ENCODE results near the gene PKDCC. TPM values are rescaled to one million over a fixed set of nuclear protein-coding genes. Genes with fewer than 3 reads are reported as not detected.

The PKDCC gene
- polyA plus RNA-seq, 2 donors: 3.7 to 6.2 TPM

GRCh38 chr2:42010743-42011298 lies 37.0 kb upstream of the PKDCC start:
- H3K4me1 ChIP-seq (ENCODE audit: control insufficient read depth in 2 of 2, insufficient read depth in 2 of 2, low read length in 1 of 2): peaks cover 0 to 3% of the 10 kb centered on the region in 2 donors
- H3K36me3 ChIP-seq (ENCODE audit: control insufficient read depth in 2 of 2, insufficient read depth in 2 of 2, low read length in 1 of 2): no peaks in the 10 kb centered on the region
- no peak overlapping the region for H3K4me3 ChIP-seq (ENCODE audit: low read depth in 1 of 2, low read length in 2 of 2)
- H3K27ac ChIP-seq (ENCODE audit: low read depth in 2 of 2, low read length in 1 of 2): no peak overlapping the region
- WGBS, 2 donors: 85 to 92% methylated on average over 11 of the region's 11 CpGs
- no peaks in the 10 kb centered on the region for H3K9me3 ChIP-seq (ENCODE audit: control insufficient read depth in 2 of 2, insufficient read depth in 1 of 2, low read depth in 1 of 2, low read length in 1 of 2)
- H3K27me3 ChIP-seq (ENCODE audit: control insufficient read depth in 1 of 2, insufficient read depth in 2 of 2, low read length in 2 of 2): no peaks in the 10 kb centered on the region

GRCh38 chr2:42012137-42012536 lies 35.7 kb upstream of the PKDCC start:
- H3K4me3 ChIP-seq (ENCODE audit: low read depth in 1 of 2, low read length in 2 of 2): no peak overlapping the region
- 55 to 68% methylated on average over 1 of the region's 1 CpG for WGBS, 2 donors
- H3K27ac ChIP-seq (ENCODE audit: low read depth in 2 of 2, low read length in 1 of 2): no peak overlapping the region
- H3K27me3 ChIP-seq (ENCODE audit: control insufficient read depth in 1 of 2, insufficient read depth in 2 of 2, low read length in 2 of 2): no peaks in the 10 kb centered on the region
- no peaks in the 10 kb centered on the region for H3K9me3 ChIP-seq (ENCODE audit: control insufficient read depth in 2 of 2, insufficient read depth in 1 of 2, low read depth in 1 of 2, low read length in 1 of 2)
- H3K36me3 ChIP-seq (ENCODE audit: control insufficient read depth in 2 of 2, insufficient read depth in 2 of 2, low read length in 1 of 2): no peaks in the 10 kb centered on the region
- H3K4me1 ChIP-seq (ENCODE audit: control insufficient read depth in 2 of 2, insufficient read depth in 2 of 2, low read length in 1 of 2): peaks cover 0 to 3% of the 10 kb centered on the region in 2 donors

GRCh38 chr2:42012651-42013050 lies 35.2 kb upstream of the PKDCC start:
- H3K36me3 ChIP-seq (ENCODE audit: control insufficient read depth in 2 of 2, insufficient read depth in 2 of 2, low read length in 1 of 2): no peaks in the 10 kb centered on the region
- no peak overlapping the region for H3K4me3 ChIP-seq (ENCODE audit: low read depth in 1 of 2, low read length in 2 of 2)

GRCh38 chr2:42013409-42013808 lies 34.4 kb upstream of the PKDCC start:
- Histone ChIP-seq H3K27ac (ENCODE audit: low read depth in 2 of 2, low read length in 1 of 2) (no peak overlapping the region), H3K36me3 (ENCODE audit: control insufficient read depth in 2 of 2, insufficient read depth in 2 of 2, low read length in 1 of 2) (no peaks in the 10 kb centered on the region), H3K27me3 (ENCODE audit: control insufficient read depth in 1 of 2, insufficient read depth in 2 of 2, low read length in 2 of 2) (no peaks in the 10 kb centered on the region), H3K4me3 (ENCODE audit: low read depth in 1 of 2, low read length in 2 of 2) (no peak overlapping the region), H3K4me1 (ENCODE audit: control insufficient read depth in 2 of 2, insufficient read depth in 2 of 2, low read length in 1 of 2) (peaks cover 0 to 3% of the 10 kb centered on the region in 2 donors), H3K9me3 (ENCODE audit: control insufficient read depth in 2 of 2, insufficient read depth in 1 of 2, low read depth in 1 of 2, low read length in 1 of 2) (no peaks in the 10 kb centered on the region)
- 73 to 77% methylated on average over 2 of the region's 2 CpGs for WGBS, 2 donors

More at GRCh38 chr2:42012651-42013050, 35.2 kb upstream of the PKDCC start:
- peaks cover 0 to 3% of the 10 kb centered on the region in 2 donors for H3K4me1 ChIP-seq (ENCODE audit: control insufficient read depth in 2 of 2, insufficient read depth in 2 of 2, low read length in 1 of 2)
- no peaks in the 10 kb centered on the region for H3K9me3 ChIP-seq (ENCODE audit: control insufficient read depth in 2 of 2, insufficient read depth in 1 of 2, low read depth in 1 of 2, low read length in 1 of 2)
- no peaks in the 10 kb centered on the region for H3K27me3 ChIP-seq (ENCODE audit: control insufficient read depth in 1 of 2, insufficient read depth in 2 of 2, low read length in 2 of 2)
- H3K27ac ChIP-seq (ENCODE audit: low read depth in 2 of 2, low read length in 1 of 2): no peak overlapping the region

- Histone ChIP-seq H3K4me1 (ENCODE audit: control insufficient read depth in 2 of 2, insufficient read depth in 2 of 2, low read length in 1 of 2) (no peaks in the 10 kb centered on the region), H3K4me3 (ENCODE audit: low read depth in 1 of 2, low read length in 2 of 2) (no peak overlapping the region), H3K27ac (ENCODE audit: low read depth in 2 of 2, low read length in 1 of 2) (no peak overlapping the region), H3K9me3 (ENCODE audit: control insufficient read depth in 2 of 2, insufficient read depth in 1 of 2, low read depth in 1 of 2, low read length in 1 of 2) (no peaks in the 10 kb centered on the region), H3K36me3 (ENCODE audit: control insufficient read depth in 2 of 2, insufficient read depth in 2 of 2, low read length in 1 of 2) (no peaks in the 10 kb centered on the region), H3K27me3 (ENCODE audit: control insufficient read depth in 1 of 2, insufficient read depth in 2 of 2, low read length in 2 of 2) (no peaks in the 10 kb centered on the region)
- 59 to 61% methylated on average over 4 of the region's 4 CpGs for WGBS, 2 donors
Observed at GRCh38 chr2:42021464-42021863, 26.4 kb upstream of the PKDCC start.

- Histone ChIP-seq H3K27me3 (ENCODE audit: control insufficient read depth in 1 of 2, insufficient read depth in 2 of 2, low read length in 2 of 2) (no peaks in the 10 kb centered on the region), H3K36me3 (ENCODE audit: control insufficient read depth in 2 of 2, insufficient read depth in 2 of 2, low read length in 1 of 2) (no peaks in the 10 kb centered on the region), H3K27ac (ENCODE audit: low read depth in 2 of 2, low read length in 1 of 2) (no peak overlapping the region), H3K4me1 (ENCODE audit: control insufficient read depth in 2 of 2, insufficient read depth in 2 of 2, low read length in 1 of 2) (no peaks in the 10 kb centered on the region), H3K4me3 (ENCODE audit: low read depth in 1 of 2, low read length in 2 of 2) (no peak overlapping the region), H3K9me3 (ENCODE audit: control insufficient read depth in 2 of 2, insufficient read depth in 1 of 2, low read depth in 1 of 2, low read length in 1 of 2) (no peaks in the 10 kb centered on the region)
- WGBS, 2 donors: 69 to 71% methylated on average over 3 of the region's 3 CpGs
Observed at GRCh38 chr2:42025151-42025582, 22.7 kb upstream of the PKDCC start.

- Histone ChIP-seq H3K27me3 (ENCODE audit: control insufficient read depth in 1 of 2, insufficient read depth in 2 of 2, low read length in 2 of 2) (no peaks in the 10 kb centered on the region), H3K36me3 (ENCODE audit: control insufficient read depth in 2 of 2, insufficient read depth in 2 of 2, low read length in 1 of 2) (no peaks in the 10 kb centered on the region), H3K4me3 (ENCODE audit: low read depth in 1 of 2, low read length in 2 of 2) (no peak overlapping the region), H3K4me1 (ENCODE audit: control insufficient read depth in 2 of 2, insufficient read depth in 2 of 2, low read length in 1 of 2) (no peaks in the 10 kb centered on the region), H3K9me3 (ENCODE audit: control insufficient read depth in 2 of 2, insufficient read depth in 1 of 2, low read depth in 1 of 2, low read length in 1 of 2) (no peaks in the 10 kb centered on the region), H3K27ac (ENCODE audit: low read depth in 2 of 2, low read length in 1 of 2) (no peak overlapping the region)
- WGBS, 2 donors: 89 to 90% methylated on average over 5 of the region's 5 CpGs
Observed at GRCh38 chr2:42026272-42026671, 21.5 kb upstream of the PKDCC start.

- no peak overlapping the region for H3K4me3 ChIP-seq (ENCODE audit: low read depth in 1 of 2, low read length in 2 of 2)
- WGBS, 2 donors: 79 to 80% methylated on average over 8 of the region's 8 CpGs
- H3K27me3 ChIP-seq (ENCODE audit: control insufficient read depth in 1 of 2, insufficient read depth in 2 of 2, low read length in 2 of 2): no peaks in the 10 kb centered on the region
Observed at GRCh38 chr2:42028571-42029148, 19.2 kb upstream of the PKDCC start.

GRCh38 chr2:42029171-42029570 lies 18.6 kb upstream of the PKDCC start:
- Histone ChIP-seq H3K4me1 (ENCODE audit: control insufficient read depth in 2 of 2, insufficient read depth in 2 of 2, low read length in 1 of 2) (no peaks in the 10 kb centered on the region), H3K27me3 (ENCODE audit: control insufficient read depth in 1 of 2, insufficient read depth in 2 of 2, low read length in 2 of 2) (no peaks in the 10 kb centered on the region), H3K27ac (ENCODE audit: low read depth in 2 of 2, low read length in 1 of 2) (no peak overlapping the region), H3K4me3 (ENCODE audit: low read depth in 1 of 2, low read length in 2 of 2) (no peak overlapping the region), H3K36me3 (ENCODE audit: control insufficient read depth in 2 of 2, insufficient read depth in 2 of 2, low read length in 1 of 2) (no peaks in the 10 kb centered on the region), H3K9me3 (ENCODE audit: control insufficient read depth in 2 of 2, insufficient read depth in 1 of 2, low read depth in 1 of 2, low read length in 1 of 2) (no peaks in the 10 kb centered on the region)
- 88 to 92% methylated on average over 4 of the region's 4 CpGs for WGBS, 2 donors

More at GRCh38 chr2:42028571-42029148, 19.2 kb upstream of the PKDCC start:
- H3K9me3 ChIP-seq (ENCODE audit: control insufficient read depth in 2 of 2, insufficient read depth in 1 of 2, low read depth in 1 of 2, low read length in 1 of 2): no peaks in the 10 kb centered on the region
- no peaks in the 10 kb centered on the region for H3K4me1 ChIP-seq (ENCODE audit: control insufficient read depth in 2 of 2, insufficient read depth in 2 of 2, low read length in 1 of 2)
- no peak overlapping the region for H3K27ac ChIP-seq (ENCODE audit: low read depth in 2 of 2, low read length in 1 of 2)
- no peaks in the 10 kb centered on the region for H3K36me3 ChIP-seq (ENCODE audit: control insufficient read depth in 2 of 2, insufficient read depth in 2 of 2, low read length in 1 of 2)

GRCh38 chr2:42029639-42030199 lies 18.1 kb upstream of the PKDCC start:
- no peaks in the 10 kb centered on the region for H3K4me1 ChIP-seq (ENCODE audit: control insufficient read depth in 2 of 2, insufficient read depth in 2 of 2, low read length in 1 of 2)
- 75 to 80% methylated on average over 4 of the region's 4 CpGs for WGBS, 2 donors
- H3K27ac ChIP-seq (ENCODE audit: low read depth in 2 of 2, low read length in 1 of 2): no peak overlapping the region
- H3K4me3 ChIP-seq (ENCODE audit: low read depth in 1 of 2, low read length in 2 of 2): no peak overlapping the region
- H3K27me3 ChIP-seq (ENCODE audit: control insufficient read depth in 1 of 2, insufficient read depth in 2 of 2, low read length in 2 of 2): no peaks in the 10 kb centered on the region
- H3K36me3 ChIP-seq (ENCODE audit: control insufficient read depth in 2 of 2, insufficient read depth in 2 of 2, low read length in 1 of 2): no peaks in the 10 kb centered on the region
- no peaks in the 10 kb centered on the region for H3K9me3 ChIP-seq (ENCODE audit: control insufficient read depth in 2 of 2, insufficient read depth in 1 of 2, low read depth in 1 of 2, low read length in 1 of 2)
